ENCODE measurements around the gene FAM237A.

The FAM237A gene

GRCh38 chr2:206692971-206693370 is 50.7 kb downstream of the FAM237A start:
- DNase-seq = no peak

- DNase-seq = peak; percentile 65
These were observed 51.3 kb downstream of the FAM237A start for GRCh38 chr2:206693399-206694137.

GRCh38 chr2:206696910-206697309 is 54.6 kb downstream of the FAM237A start:
- no peak for DNase-seq

GRCh38 chr2:206698811-206699210 is 56.5 kb downstream of the FAM237A start:
- no peak for DNase-seq
